Suppressor macrophage treated with lipopolysaccharide for 4 hours (primary cell): ENCODE measurements around the gene TNS1.
"Not testable (repeated sequence)": the region's sequence is repeated elsewhere in the genome, so short reads cannot be mapped to it uniquely, and the experiment has no call there.

Experiments
- DNase-seq: peaks from one replicate; pipeline ENCODE4 v3.0.0-alpha.2; 2020

The TNS1 gene

GRCh38 chr2:217790681-217791392, 212.0 kb downstream of the TNS1 start:
- DNase-seq: peak; percentile 63

DNA sequence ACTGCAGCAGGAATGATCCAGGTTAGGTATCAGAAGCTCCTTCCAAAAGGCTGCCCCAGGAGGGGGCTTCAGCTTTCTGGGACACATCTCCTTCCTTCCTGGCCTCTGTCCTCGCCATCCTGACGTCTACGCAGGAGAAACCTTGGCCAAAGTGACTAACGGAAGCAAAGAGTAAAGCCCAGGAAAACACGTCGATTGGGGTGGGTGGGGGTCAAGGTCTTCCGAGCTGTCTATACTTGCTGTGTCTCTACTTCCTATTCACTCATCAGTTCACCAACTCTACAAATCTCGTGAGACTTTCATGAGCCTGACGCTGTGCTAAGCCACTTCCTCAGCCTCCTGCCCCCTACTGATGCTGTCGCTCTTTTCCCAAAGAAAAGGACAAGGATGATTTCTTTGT, 212.6 kb downstream of the TNS1 start:
- DNase-seq: peak; percentile 65

DNA sequence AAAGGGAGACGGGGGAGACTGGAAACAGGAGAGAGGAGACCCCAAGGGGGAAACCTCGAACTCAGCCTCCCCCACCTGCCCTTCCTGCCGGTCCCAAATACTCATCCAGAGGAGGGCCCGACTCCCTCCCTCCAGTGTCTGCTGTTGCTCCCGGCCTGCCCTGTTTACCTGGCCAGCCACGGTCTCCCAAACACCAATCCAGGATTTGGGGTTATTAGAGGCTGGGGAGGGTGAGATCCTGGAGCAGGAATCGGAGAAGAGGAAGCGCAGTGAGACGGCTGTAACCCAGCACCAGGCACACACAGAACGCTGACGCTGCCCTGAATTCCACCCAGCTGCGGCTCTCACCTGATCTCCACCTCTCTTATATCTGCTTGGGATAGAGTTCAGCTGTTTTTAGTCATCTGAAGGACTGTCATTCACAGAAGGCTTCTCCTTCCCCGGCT, 213.0 kb downstream of the TNS1 start:
- peak; percentile 13 for DNase-seq

DNA sequence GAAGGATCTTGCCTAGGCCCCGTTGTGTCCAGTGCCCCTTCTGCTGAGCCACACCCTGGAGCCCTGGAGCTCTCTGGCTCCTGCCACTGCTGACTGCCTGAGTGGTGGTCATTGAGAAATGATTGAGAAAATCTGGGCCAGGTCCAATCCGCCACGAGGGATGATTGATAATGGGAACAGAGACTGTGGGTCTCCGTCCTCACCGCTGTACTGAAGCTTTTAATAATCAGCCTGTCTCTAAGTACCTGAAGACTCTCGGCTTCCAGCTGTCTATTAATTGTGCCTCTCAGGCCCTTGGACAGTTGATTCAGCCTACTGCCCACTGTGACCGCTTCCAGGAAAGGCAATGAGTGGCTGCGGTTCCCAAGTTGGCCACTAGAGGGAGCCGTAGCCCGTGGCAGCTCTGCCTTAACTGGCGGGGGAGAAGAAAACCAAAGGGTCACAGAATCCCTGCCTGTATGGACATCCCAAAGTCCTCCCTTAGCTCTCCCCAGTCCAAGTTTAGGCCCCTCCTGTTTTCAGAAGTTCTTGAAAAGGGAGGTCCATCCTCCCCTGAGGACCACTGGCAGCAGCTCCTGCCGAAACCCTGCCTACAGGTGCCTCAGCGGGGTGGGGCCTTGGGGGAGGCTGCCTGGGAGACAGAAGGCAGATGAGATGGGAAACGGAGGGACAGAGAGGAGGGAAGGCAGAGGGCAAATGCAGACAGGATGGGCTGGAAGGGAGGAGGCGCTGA, 213.6 kb downstream of the TNS1 start:
- peak; percentile 89 for DNase-seq

DNA sequence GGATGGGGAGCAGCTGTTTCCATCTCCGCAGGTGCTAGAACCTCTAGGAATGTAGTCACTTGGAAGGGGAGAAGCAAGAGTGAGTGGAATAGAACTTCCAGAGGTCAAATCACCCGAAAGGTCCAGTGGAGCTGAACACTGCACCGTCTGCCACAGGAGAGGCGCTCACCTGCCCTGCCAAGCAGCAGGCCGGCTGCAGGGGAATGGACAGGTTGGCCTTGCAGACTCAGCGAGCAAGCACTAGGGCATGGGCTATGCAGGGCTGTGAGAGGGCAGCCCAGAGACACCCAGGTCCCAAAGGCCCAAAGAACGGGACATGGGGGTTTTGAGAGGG, 214.2 kb downstream of the TNS1 start:
- DNase-seq: no peak

GRCh38 chr2:217787160-217787877, 215.5 kb downstream of the TNS1 start:
- no peak for DNase-seq

GRCh38 chr2:217786560-217786959, 216.2 kb downstream of the TNS1 start:
- not testable (repeated sequence) for DNase-seq

DNA sequence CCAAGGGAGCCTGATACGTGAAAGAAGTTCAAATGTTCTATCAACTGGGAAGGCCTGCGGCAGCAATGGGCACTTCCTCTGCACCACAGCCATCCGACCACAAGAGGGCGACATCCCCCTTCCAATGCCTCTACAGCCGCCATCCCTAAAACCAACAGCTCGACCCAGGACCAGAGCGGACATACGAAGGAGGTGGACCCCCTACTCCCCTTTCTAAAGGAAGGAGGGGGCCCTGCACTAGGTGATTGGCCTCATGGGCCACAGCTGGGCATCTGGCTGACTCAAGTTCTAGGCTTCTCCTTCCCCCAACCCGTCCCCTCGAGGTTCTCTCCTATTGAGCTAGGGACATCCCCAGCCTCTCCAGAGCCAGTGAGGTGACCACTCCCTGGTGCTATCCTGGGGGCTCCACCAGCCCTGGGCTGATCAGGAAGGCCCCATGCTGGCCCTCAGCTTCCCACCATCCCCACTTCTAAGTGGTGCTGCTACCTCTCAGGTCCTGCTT, 217.2 kb downstream of the TNS1 start:
- DNase-seq: peak; percentile 84

- DNase-seq: no peak
Observed at GRCh38 chr2:217784996-217785543, 217.7 kb downstream of the TNS1 start.

DNA sequence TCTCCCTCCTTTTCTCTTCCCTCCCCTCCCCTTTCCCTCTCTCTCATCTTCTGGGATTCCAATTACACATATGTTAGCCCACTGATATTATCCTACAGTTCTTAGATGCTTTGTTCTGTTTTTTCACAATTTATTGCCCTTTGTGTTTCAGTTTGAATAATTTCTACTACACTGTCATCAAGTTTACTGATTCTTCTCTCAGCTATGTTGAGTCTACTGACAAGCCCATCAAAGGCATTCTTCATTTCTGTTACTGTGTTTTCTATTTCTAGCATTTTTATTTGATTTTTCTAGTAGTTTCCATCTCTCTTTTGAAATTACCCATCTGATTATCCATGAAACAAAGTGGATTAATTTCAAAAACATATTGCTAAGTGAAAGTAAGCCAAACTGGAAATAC, 219.6 kb downstream of the TNS1 start:
- no peak for DNase-seq

GRCh38 chr2:217777906-217778305, 224.9 kb downstream of the TNS1 start:
- no peak for DNase-seq

DNA sequence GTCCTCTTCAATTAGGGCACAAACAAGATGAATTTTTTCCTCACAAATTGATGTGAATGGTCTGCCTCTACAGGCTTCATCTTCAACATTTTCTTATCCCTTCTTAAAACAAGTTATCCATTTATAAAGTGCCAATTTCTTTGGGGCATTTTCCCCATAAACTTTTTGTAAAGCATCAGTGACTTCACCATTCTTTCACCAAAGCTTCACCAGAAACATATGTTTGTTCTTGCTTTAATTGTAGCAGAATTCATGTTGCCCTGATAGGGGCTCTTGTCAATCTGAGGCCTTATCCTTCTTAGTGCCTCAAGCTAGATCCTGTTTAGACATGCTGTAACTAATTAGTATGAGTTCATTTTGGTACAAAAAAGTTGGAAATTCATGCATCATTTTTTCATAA, 226.2 kb downstream of the TNS1 start:
- DNase-seq: no peak

DNA sequence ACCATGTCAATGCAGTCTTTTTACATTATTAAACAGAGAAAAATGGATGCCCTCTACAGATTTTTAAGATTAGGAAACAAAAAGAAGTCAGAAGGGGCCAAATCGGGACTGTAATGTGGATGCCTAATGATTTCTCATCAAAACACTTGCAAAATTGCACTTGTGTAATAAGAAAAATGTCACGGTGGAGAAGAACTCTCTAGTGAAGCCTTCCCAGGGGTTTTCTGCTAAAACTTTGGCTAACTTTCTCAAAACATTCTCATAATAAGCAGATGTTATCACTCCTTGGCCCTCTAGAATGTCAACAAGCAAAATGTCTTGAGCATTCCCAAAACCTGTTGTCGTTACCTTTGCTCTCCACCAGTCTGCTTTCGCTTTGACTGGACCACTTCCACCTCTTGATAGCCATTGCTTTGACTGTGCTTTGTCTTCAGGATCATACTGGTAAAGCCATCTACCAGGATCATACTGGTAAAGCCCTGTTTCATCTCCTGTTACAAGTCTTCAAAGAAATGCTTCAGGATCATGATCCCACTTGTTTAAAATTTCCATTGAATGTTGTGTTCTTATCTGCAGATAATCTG, 226.8 kb downstream of the TNS1 start:
- DNase-seq: no peak

GRCh38 chr2:217774232-217774631, 228.6 kb downstream of the TNS1 start:
- DNase-seq: no peak

GRCh38 chr2:217773539-217773938, 229.3 kb downstream of the TNS1 start:
- no peak for DNase-seq

DNA sequence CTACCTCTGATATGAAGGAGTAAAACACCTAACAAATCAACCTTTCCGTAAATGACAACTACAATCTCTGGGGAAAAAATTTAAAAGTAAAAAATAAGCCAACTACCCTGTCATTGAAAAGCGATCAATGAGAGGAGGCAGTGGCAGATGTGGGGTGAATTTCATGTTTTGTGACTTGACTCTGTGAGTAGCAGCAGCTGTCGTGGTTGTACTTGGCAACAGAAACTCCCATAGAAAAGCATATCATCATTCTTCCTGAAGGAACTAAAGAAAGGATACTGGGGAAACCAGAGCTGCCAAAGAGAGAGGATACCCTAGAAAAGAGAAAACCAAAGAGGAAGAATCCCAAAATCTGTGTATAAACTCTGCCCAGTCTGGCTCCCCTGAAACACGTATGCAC, 236.4 kb downstream of the TNS1 start:
- DNase-seq: no peak

GRCh38 chr2:217761645-217762277, 241.0 kb downstream of the TNS1 start:
- no peak for DNase-seq

GRCh38 chr2:217759991-217760390, 242.8 kb downstream of the TNS1 start:
- DNase-seq: no peak

DNA sequence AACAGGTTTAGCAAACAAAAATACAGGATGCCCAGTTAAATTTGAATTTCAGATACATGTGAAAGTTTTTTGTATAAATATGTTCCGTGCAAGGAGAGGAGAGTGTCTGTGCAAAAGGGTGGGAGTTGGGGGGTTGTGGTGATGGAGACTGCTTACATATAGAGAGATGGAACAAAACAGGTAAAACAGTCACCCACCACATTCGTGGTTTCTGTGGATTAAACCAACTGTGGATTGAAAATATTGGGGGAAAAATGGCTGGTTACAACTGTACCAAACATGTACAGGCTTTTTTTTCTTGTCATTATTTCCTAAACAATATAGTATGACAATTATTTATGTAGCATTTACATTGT, 245.7 kb downstream of the TNS1 start:
- no peak for DNase-seq

DNA sequence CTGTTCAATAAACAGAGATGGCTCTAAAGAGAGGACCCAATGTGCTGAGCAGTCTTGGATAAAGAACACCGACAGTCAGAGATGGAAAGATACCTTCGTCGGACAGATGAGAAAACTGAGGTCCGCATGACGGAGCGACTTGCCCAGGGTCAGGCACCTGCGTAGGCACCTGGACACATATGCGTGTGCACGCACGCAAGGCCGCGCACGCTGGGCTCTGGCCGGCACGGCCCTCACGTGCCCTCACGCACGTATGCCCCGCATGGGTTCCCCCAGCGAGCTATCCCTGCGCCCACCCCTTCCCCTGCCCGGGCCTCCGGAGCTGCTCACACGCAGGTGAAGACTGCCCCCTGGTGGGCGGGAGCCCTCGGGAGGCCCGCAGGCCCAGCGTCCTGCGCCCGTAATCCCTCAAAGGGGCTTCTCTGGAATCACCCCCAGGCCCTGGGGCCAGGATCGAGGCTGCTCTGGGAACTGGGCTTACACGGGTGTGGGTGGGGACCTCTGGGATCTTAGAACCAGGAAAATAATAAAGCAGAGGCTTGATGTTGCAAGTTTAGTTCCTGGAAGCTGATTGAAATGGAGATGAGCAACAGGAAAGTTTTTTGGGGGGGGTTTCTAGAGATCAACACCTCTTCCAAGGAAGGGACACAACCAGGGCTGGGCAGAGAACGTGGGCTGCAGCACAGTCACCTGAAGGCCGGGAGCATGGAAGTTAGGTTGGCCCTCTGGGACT, 246.3 kb downstream of the TNS1 start:
- DNase-seq: peak; percentile 74

GRCh38 chr2:217755027-217755745, 247.6 kb downstream of the TNS1 start:
- DNase-seq: no peak
